NCI-H526 treated with DMSO at 0.1 percent for 48 hours (cell line): ENCODE results near the gene KCTD7.
"Not testable (repeated sequence)": the region's sequence is repeated elsewhere in the genome, so short reads cannot be mapped to it uniquely, and the experiment has no call there.

Experiments used
- DNase-seq: peaks from one replicate; lab custom pipeline; 2025; lab: John Stamatoyannopoulos, UW

KCTD7 gene

DNA sequence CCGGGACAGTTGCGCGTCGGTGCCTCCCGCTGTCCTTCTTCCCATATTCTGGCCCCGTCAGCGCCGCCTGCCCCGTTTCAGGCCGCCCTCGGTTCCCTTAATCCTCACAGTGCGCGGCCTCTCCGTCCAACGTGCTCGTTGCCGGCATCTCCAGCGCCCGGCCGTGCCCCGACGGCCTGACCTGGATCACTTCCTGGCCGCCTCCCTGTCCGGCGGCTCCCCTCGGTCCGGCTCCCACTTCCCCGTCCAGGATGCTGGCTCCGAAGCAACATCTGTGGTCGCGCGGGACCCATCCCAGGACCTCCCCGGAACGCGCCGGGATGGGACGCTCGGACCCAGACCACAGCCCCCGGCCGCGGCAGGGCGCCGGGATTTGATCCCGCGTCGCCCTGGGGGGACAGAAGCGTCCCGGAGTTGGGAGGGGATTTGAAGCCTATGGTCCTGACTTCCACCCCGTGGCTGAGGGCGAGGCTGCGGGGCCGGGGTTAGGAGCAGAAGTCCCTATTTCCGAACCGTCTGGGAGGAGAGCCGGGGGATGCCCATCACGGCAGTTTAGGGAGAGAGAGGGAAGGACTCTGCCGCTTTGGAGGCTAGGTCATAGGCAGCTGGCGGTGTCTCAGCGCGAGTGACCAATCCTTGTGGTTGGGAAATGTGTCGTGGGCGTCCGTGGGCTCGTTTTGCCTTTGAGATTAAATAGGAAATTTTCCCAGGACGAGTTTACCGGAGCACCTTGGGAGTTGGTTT lies 53.8 kb downstream of the KCTD7 start:
- no peak for DNase-seq

DNA sequence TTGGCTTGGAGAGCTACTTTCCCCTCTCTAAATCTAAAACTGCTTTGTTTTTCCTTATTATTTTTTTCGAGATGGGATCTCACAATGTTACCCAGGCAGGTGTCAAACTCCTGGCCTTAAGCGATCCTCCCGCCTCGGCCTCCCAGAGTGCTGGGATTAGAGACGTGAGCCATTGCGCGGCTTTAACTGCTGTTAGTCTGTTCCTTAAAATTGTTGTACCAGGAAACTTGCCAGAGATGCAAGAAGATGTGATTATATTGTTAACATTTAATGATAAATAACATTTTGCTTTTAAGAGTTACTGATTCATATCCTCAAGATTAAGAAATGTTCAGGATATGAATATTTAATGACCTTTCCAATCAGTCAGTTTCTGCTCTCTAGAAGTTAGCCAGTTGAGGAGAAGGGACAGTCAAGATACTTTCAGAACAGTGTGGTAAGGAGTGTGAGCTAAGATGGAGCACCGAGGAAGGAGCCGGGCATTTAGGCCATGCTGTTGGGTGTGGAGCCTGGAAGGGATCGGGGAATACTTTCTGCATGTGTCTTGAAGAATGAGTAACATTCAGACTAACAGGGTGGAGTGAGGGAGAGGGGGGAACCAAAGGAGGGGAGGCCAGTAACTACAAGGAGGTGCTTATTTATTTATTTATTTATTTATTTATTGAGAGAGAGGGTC lies 54.6 kb downstream of the KCTD7 start:
- DNase-seq, result not testable (repeated sequence)

DNA sequence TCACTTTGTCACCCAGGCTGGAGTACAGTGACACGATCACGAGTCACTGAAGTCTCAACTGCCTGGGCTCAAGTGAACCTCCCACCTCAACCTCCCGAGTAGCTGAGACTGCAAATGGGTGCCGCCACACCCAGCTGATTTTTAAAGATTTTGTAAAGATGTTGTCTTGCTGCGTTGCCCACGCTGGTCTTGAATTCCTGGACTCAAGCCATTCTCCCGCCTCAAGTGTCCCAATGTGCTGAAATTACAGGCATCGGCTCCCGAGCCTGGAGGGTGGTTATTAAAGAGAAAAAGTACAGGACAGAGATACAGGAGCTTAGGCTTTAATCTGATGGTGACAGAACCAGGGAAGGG lies 55.1 kb downstream of the KCTD7 start:
- no peak for DNase-seq

DNA sequence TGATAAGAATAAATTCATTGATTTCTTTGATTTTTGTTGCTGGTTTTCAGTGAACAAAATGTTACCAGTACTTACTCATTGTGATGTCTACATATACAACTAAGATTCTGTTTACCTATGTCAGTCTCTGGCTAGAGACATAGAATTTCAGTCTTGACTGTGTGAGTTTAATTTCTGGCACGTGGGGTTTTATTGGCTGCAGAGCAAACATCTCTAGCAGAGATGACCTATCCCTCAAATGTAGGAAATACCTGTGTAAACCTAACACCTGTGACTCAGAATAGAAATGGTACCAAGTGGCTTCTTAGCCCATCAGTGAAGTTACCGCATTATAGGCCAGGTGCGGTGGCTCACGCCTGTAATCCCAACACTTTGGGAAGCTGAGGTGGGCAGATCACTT lies 57.0 kb downstream of the KCTD7 start:
- not testable (repeated sequence) for DNase-seq

DNA sequence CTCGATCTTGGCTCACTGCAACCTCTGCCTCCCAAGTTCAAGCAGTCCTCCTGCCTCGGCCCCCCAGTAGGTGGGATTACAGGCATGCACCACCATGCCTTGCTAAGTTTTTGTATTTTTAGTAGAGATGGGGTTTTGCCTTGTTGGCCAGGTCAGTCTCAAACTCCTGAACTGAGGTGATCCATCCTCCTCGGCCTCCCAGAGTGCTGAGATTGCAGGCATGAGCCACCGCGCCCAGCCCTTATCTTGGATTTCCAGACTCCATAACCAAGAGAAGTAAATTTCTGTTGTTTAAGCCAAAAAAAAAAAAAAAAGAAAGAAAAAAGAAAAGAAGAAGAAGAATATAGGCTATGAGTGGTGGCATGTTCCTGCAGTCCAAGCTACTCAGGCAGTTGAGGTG lies 58.5 kb downstream of the KCTD7 start:
- DNase-seq, result no peak

DNA sequence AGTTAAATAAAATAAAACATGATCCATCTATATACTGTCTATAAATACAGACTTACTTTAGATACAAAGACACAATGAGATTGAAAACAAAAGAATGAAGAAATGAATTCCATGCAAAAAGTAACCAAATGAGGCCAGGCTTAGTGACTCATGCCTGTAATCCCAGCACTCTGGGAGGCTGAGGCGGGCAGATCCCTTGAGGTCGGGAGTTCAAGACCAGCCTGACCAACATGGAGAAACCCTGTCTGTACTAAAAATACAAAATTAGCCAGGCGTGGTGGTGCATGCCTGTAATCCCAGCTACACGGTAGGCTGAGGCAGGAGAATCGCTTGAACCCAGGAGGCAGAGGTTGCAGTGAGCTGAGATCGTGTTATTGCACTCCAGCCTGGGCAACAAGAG lies 59.0 kb downstream of the KCTD7 start:
- DNase-seq, result not testable (repeated sequence)

DNA sequence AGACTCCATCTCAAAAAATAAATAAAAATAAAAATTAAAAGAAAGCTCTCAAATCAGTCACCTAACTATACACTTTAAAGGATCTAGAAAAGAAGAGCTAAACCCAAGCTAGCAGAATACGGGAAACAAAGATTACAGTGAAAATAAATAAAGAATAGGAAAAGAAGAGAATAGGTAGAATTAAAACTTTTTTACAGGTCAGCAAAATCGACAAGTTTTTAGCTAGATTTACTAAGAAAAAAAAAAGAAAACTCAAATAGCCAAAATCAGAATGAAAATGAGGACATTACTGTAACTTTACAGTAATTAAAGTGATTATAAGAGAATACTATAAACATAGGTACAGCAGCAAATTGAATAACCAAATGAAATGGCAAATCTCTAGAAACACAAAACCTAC lies 60.4 kb downstream of the KCTD7 start:
- DNase-seq, result no peak

DNA sequence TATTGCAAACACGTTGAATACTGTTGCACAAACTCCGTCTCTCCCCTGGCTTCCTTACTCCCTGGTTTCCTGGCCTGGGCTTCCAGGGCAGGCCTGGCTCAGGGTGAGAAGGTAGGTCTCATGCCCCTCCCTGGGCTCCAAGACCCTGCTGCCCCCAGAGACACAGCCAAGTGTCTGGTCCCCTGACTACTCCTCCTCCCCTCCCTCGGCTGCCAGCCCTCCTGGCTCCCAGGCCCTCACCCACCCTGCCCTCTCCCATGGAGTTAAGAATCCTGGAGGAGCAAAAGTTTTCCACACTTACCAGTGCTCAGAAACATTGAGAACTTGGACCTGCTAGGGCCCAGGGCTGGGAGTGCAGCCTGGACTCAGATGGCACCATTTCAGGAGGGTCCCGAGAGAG lies 64.7 kb downstream of the KCTD7 start:
- DNase-seq, result no peak
